Measurements from ENCODE around the gene ZC3H14. TPM values are rescaled to one million over a fixed set of nuclear protein-coding genes. Genes with fewer than 3 reads are reported as not detected.
A peak's percentile ranks its signal among the peaks of the same experiment; 100 is the strongest.

The ZC3H14 gene
- total and polyA plus RNA-seq, 4 donors: 57.8 to 92.2 (median 74.9) TPM

- no peak overlapping the region for H3K27ac ChIP-seq (ENCODE audit: low read depth, low read length)
- no peaks in the 10 kb centered on the region for H3K36me3 ChIP-seq (ENCODE audit: control insufficient read depth, insufficient read depth, low read length)
- H3K4me3 ChIP-seq (ENCODE audit: low read depth, low read length): no peak overlapping the region
- H3K4me1 ChIP-seq (ENCODE audit: control insufficient read depth, insufficient read depth, low read length): no peaks in the 10 kb centered on the region
- H3K9me3 ChIP-seq (ENCODE audit: control insufficient read depth, insufficient read depth, low read length): no peaks in the 10 kb centered on the region
- WGBS (ENCODE audit: insufficient coverage): no CpG with 5 or more reads among the region's 1 CpG
- no peaks in the 10 kb centered on the region for H3K27me3 ChIP-seq (ENCODE audit: control insufficient read depth, insufficient read depth, low read length)
- no peak for DNase-seq (ENCODE audit: low read depth in 4 of 6, low spot score in 6 of 6)
Measured at GRCh38 chr14:88639221-88639620, 76.4 kb downstream of the ZC3H14 start.

DNA sequence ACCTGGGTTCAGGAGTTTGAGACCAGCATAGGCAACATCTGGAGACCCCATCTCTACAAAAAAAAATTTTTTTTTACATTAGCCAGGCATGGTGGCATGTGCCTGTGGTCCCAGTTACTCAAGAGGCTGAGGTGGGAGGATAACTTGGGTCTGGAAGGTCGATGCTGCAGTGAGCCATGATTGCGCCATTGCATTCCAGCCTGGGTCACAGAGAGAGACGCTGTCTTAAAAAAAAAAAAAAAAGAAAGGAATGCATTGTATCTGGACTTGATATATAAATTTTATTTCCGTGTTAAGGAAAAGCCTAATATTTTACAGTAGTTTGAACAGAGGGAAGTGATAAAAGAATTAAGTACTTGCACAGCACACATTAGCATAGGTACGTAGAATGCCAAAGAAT lies 97.2 kb downstream of the ZC3H14 start:
- no peak for DNase-seq (ENCODE audit: low read depth in 4 of 6, low spot score in 6 of 6)
- Histone ChIP-seq H3K27ac (ENCODE audit: low read depth, low read length) (no peak overlapping the region), H3K4me3 (ENCODE audit: low read depth, low read length) (no peak overlapping the region), H3K36me3 (ENCODE audit: control insufficient read depth, insufficient read depth, low read length) (peaks cover 5% of the 10 kb centered on the region), H3K9me3 (ENCODE audit: control insufficient read depth, insufficient read depth, low read length) (no peaks in the 10 kb centered on the region), H3K27me3 (ENCODE audit: control insufficient read depth, insufficient read depth, low read length) (no peaks in the 10 kb centered on the region), H3K4me1 (ENCODE audit: control insufficient read depth, insufficient read depth, low read length) (no peaks in the 10 kb centered on the region)
- 100% methylated on average over 4 of the region's 5 CpGs for WGBS (ENCODE audit: insufficient coverage)

- Histone ChIP-seq H3K9me3 (ENCODE audit: control insufficient read depth, insufficient read depth, low read length) (no peaks in the 10 kb centered on the region), H3K4me3 (ENCODE audit: low read depth, low read length) (no peak overlapping the region), H3K36me3 (ENCODE audit: control insufficient read depth, insufficient read depth, low read length) (no peaks in the 10 kb centered on the region), H3K27me3 (ENCODE audit: control insufficient read depth, insufficient read depth, low read length) (no peaks in the 10 kb centered on the region), H3K4me1 (ENCODE audit: control insufficient read depth, insufficient read depth, low read length) (peaks cover 4% of the 10 kb centered on the region), H3K27ac (ENCODE audit: low read depth, low read length) (no peak overlapping the region)
- 38% methylated on average over 3 of the region's 4 CpGs for WGBS (ENCODE audit: insufficient coverage)
- DNase-seq (ENCODE audit: low read depth in 4 of 6, low spot score in 6 of 6): peak; percentile 31 to 90 (median 60)
Measured at GRCh38 chr14:88667555-88668273, 104.9 kb downstream of the ZC3H14 start.

GRCh38 chr14:88668448-88669116 lies 105.7 kb downstream of the ZC3H14 start:
- H3K27ac ChIP-seq (ENCODE audit: low read depth, low read length): no peak overlapping the region
- H3K27me3 ChIP-seq (ENCODE audit: control insufficient read depth, insufficient read depth, low read length): no peaks in the 10 kb centered on the region
- no peaks in the 10 kb centered on the region for H3K9me3 ChIP-seq (ENCODE audit: control insufficient read depth, insufficient read depth, low read length)
- no peaks in the 10 kb centered on the region for H3K36me3 ChIP-seq (ENCODE audit: control insufficient read depth, insufficient read depth, low read length)
- H3K4me3 ChIP-seq (ENCODE audit: low read depth, low read length): no peak overlapping the region
- WGBS (ENCODE audit: insufficient coverage): 86% methylated on average over 3 of the region's 3 CpGs
- DNase-seq (ENCODE audit: low read depth in 4 of 6, low spot score in 6 of 6): no peak
- peaks cover 4% of the 10 kb centered on the region for H3K4me1 ChIP-seq (ENCODE audit: control insufficient read depth, insufficient read depth, low read length)

- H3K27ac ChIP-seq (ENCODE audit: low read depth, low read length): no peak overlapping the region
- WGBS (ENCODE audit: insufficient coverage): 81% methylated on average over 2 of the region's 4 CpGs
- no peak overlapping the region for H3K4me3 ChIP-seq (ENCODE audit: low read depth, low read length)
- no peaks in the 10 kb centered on the region for H3K36me3 ChIP-seq (ENCODE audit: control insufficient read depth, insufficient read depth, low read length)
- H3K4me1 ChIP-seq (ENCODE audit: control insufficient read depth, insufficient read depth, low read length): peaks cover 4% of the 10 kb centered on the region
- no peaks in the 10 kb centered on the region for H3K9me3 ChIP-seq (ENCODE audit: control insufficient read depth, insufficient read depth, low read length)
- H3K27me3 ChIP-seq (ENCODE audit: control insufficient read depth, insufficient read depth, low read length): no peaks in the 10 kb centered on the region
- no peak for DNase-seq (ENCODE audit: low read depth in 4 of 6, low spot score in 6 of 6)
Measured at GRCh38 chr14:88669346-88669745, 106.5 kb downstream of the ZC3H14 start.

Small RNAs within 50 kb of the gene (small RNA-seq; reads per million reads assigned to genes)
- not detected for gene RNU4-22P (ENCODE audit: low replicate concordance)

Other genes with a start within 250 kb of the ZC3H14 start
- gene KCNK10, start 239.8 kb upstream of the ZC3H14 start, total RNA-seq: 10 to 100 TPM in 1 of 2 donors, 1 to 10 TPM in 1; 6.2 to 11.5 TPM
- gene KCNK10, start 239.8 kb upstream of the ZC3H14 start, polyA plus RNA-seq (ENCODE audit: insufficient read length in 2 of 2): 10 to 100 TPM; 12.3 to 15.3 TPM
- gene SPATA7, start 177.4 kb upstream of the ZC3H14 start, total RNA-seq: 10 to 100 TPM; 23.5 to 44.3 TPM
- 10 to 100 TPM; 24.1 to 24.6 TPM for gene SPATA7, start 177.4 kb upstream of the ZC3H14 start, polyA plus RNA-seq (ENCODE audit: insufficient read length in 2 of 2)
- 10 to 100 TPM; 11.8 to 20.6 TPM for gene PTPN21, start 8.0 kb upstream of the ZC3H14 start, total RNA-seq
- 10 to 100 TPM; 18.4 to 18.5 TPM for gene PTPN21, start 8.0 kb upstream of the ZC3H14 start, polyA plus RNA-seq (ENCODE audit: insufficient read length in 2 of 2)
- gene EML5, start 229.9 kb downstream of the ZC3H14 start, total RNA-seq: 10 to 100 TPM in 1 of 2 donors, 1 to 10 TPM in 1; 7.9 to 16.1 TPM
- gene EML5, start 229.9 kb downstream of the ZC3H14 start, polyA plus RNA-seq (ENCODE audit: insufficient read length in 2 of 2): 1 to 10 TPM; 5.2 to 7.1 TPM

Data from spinal cord (tissue), 10 donors.